GM12878 (cell line): ENCODE results near the gene PARP6. TPM values are rescaled to one million over a fixed set of nuclear protein-coding genes. Genes with fewer than 3 reads are reported as not detected.

ENCODE experiments used
- ATAC-seq: fragments of 200-7000 bp; cut with Tn5 transposase; 3 replicates; pipeline ENCODE4 v1.9.1; 2020; ENCODE audit warnings: mild to moderate bottlenecking, moderate library complexity
- BruUV-seq: library from RNA; stranded (reverse); fragments of 400-500 nt; replicated peaks from 2 replicates; lab custom pipeline; 2021; lab: Mats Ljungman, UMichigan
- CTCF ChIA-PET: fragments of 300-600 bp; sonication (Branson Sonifier 250); formaldehyde crosslinking; extraction: SDS; loops from one replicate; lab custom pipeline; 2021; ENCODE audit warnings: inconsistent platforms; lab: Yijun Ruan, JAX
- POLR2A ChIA-PET: fragments of 350-600 bp; formaldehyde crosslinking; extraction: SDS; loops from one replicate; lab custom pipeline; 2021; ENCODE audit warnings: inconsistent platforms; lab: Charles Lee
- RAD21 ChIA-PET: fragments of 300-600 bp; sonication (Branson Sonifier 250); formaldehyde crosslinking; loops from one replicate; lab custom pipeline; 2023; ENCODE audit warnings: antibody characterized with exemption; ENCODE audit not compliant: unreplicated experiment; lab: Charles Lee
- SMC1A ChIA-PET: fragments of 300-600 bp; sonication (Branson Sonifier 250); formaldehyde crosslinking; loops from one replicate; lab custom pipeline; 2023; ENCODE audit not compliant: unreplicated experiment, uncharacterized antibody; lab: Charles Lee
- DNase-seq: peaks from one replicate; pipeline ENCODE4 v3.0.0-alpha.2; 2011; ENCODE audit warnings: low read depth, low spot score
- FAIRE-seq: peaks from 3 replicates; lab custom pipeline; 2011; peaks lifted over from hg19 to GRCh38; lab: Jason Lieb, UNC
- H2AFZ ChIP-seq: 2 replicates; pipeline ENCODE4 v1.6.0; 2011; ENCODE audit warnings: low read depth, low read length, control low read depth; ENCODE audit not compliant: control insufficient read depth
- H3K27ac ChIP-seq: 2 replicates; pipeline ENCODE4 v1.5.1; 2011; ENCODE audit warnings: control low read depth; ENCODE audit not compliant: control insufficient read depth, insufficient read depth
- H3K27me3 ChIP-seq, 2 experiments: replicated peaks in 1 of 2; 2 replicates each; pipeline versions ENCODE4 v1.6.0 to v1.6.1; 2011; ENCODE audit warnings: low read length in 1 of 2; ENCODE audit not compliant: control insufficient read depth in 2 of 2, insufficient read depth in 2 of 2
- H3K36me3 ChIP-seq, 2 experiments: 2 replicates each; pipeline ENCODE4 v1.5.1; 2011; ENCODE audit warnings: low read length in 1 of 2; ENCODE audit not compliant: control insufficient read depth in 2 of 2, insufficient read depth in 2 of 2
- H3K4me1 ChIP-seq: 2 replicates; pipeline ENCODE4 v1.6.1; 2011; ENCODE audit warnings: mild to moderate bottlenecking, low read length, moderate library complexity, mixed read lengths; ENCODE audit not compliant: control insufficient read depth, insufficient read depth
- H3K4me2 ChIP-seq: 2 replicates; pipeline ENCODE4 v1.6.0; 2011; ENCODE audit warnings: control low read depth; ENCODE audit not compliant: control insufficient read depth, insufficient read depth
- H3K4me3 ChIP-seq: fragments of 200-600 bp; sonication (generic); 2 replicates; pipeline ENCODE4 v1.5.1; 2016
- H3K79me2 ChIP-seq: 2 replicates; pipeline ENCODE4 v1.6.0; 2011; ENCODE audit warnings: low read length; ENCODE audit not compliant: control insufficient read depth, insufficient read depth
- H3K9ac ChIP-seq: 2 replicates; pipeline ENCODE4 v1.8.0; 2011; ENCODE audit warnings: low read length, control low read depth, mixed read lengths; ENCODE audit not compliant: control insufficient read depth, insufficient read depth
- H3K9me3 ChIP-seq: replicated peaks from 3 replicates; pipeline ENCODE4 v1.5.1; 2011; ENCODE audit warnings: mild to moderate bottlenecking, low read length; ENCODE audit not compliant: control insufficient read depth, insufficient read depth
- H4K20me1 ChIP-seq: 2 replicates; pipeline ENCODE4 v1.6.0; 2011; ENCODE audit not compliant: control insufficient read depth, insufficient read depth
- CTCF ChIP-seq, 3 experiments: IDR thresholded peaks in 2 of 3; conservative IDR thresholded peaks in 1 of 3; 2 replicates each; pipeline ENCODE4 v1.5.1; 2011; ENCODE audit warnings: low read depth in 3 of 3, low read length in 3 of 3, mild to moderate bottlenecking in 3 of 3, control low read depth in 2 of 3, moderate library complexity in 2 of 3, inconsistent platforms in 1 of 3, mixed read lengths in 1 of 3; ENCODE audit not compliant: control insufficient read depth in 2 of 3, insufficient read depth in 1 of 3; ENCODE audit errors: extremely low read depth in 1 of 3
- RAD21 ChIP-seq: IDR thresholded peaks from 2 replicates; pipeline ENCODE4 v1.6.1; 2011; ENCODE audit warnings: mild to moderate bottlenecking, low read depth, low read length, moderate library complexity; ENCODE audit not compliant: insufficient read depth
- SMC3 ChIP-seq: IDR thresholded peaks from 2 replicates; pipeline ENCODE4 v1.6.1; 2011; ENCODE audit warnings: low read length, improper control_type of control experiment, borderline replicate concordance
- WGBS: methylation state at CpG from one replicate; pipeline ENCODE4 v1.1.6; 2016; ENCODE audit warnings: low lambda C conversion rate; ENCODE audit not compliant: insufficient replicate concordance, insufficient coverage; ENCODE audit errors: missing lambda C conversion rate; 5-methylcytosine and 5-hydroxymethylcytosine counted together
- in situ Hi-C: fragments of 300-500 bp; cut with MboI; formaldehyde crosslinking; loops from 9 replicates; pipeline ENCODE4 v1.14.3; 2018; ENCODE audit warnings: mixed read lengths
- intact Hi-C: fragments of 100-400 bp; cut with micrococcal nuclease; formaldehyde crosslinking; loops from one replicate; pipeline ENCODE4 v1.14.2; 2022; ENCODE audit not compliant: unreplicated experiment
- polyA plus RNA-seq, 11 experiments: library from polyadenylated mRNA; depleted of rRNA in 4 of 11; unstranded in 6 of 11; stranded (reverse) in 5 of 11; fragments of >200 nt; fragmentation: Nextera tagmentation in 4 of 11; fragmentation: Illumina TruSeq in 1 of 11; extraction: Ambion mirVana in 4 of 11; extraction: Trizol in 1 of 11; gene quantifications; 1 replicate in 1 of 11; 2 replicates in 10 of 11; pipeline versions ENCODE4 v1.2.1 to v1.2.3, GENCODE V29; 2011 to 2016; ENCODE audit warnings: inconsistent platforms in 2 of 11, missing spikeins in 2 of 11, low read depth in 1 of 11
- total RNA-seq, 4 experiments: library from RNA; depleted of rRNA in 3 of 4; stranded (reverse); fragments of >200 nt in 3 of 4; fragmentation: Illumina TruSeq in 1 of 4; extraction: Trizol in 1 of 4; gene quantifications; 2 replicates each; pipeline versions ENCODE4 v1.2.1 to v1.2.3, GENCODE V29; 2013 to 2021
- TF ChIP-seq, protein P1 (sequence below): IDR thresholded peaks from 2 replicates; pipeline ENCODE4 v1.6.1; 2012; ENCODE audit warnings: improper control_type of control experiment, low read depth, low read length; ENCODE audit not compliant: insufficient replicate concordance

Gene PARP6
- total and polyA plus RNA-seq, 10 of the 15 experiments (the other 5 are each of a cell fraction or from before 2014, with no cell fraction given): 14.3 to 73.5 (median 26.9) TPM

DNA sequence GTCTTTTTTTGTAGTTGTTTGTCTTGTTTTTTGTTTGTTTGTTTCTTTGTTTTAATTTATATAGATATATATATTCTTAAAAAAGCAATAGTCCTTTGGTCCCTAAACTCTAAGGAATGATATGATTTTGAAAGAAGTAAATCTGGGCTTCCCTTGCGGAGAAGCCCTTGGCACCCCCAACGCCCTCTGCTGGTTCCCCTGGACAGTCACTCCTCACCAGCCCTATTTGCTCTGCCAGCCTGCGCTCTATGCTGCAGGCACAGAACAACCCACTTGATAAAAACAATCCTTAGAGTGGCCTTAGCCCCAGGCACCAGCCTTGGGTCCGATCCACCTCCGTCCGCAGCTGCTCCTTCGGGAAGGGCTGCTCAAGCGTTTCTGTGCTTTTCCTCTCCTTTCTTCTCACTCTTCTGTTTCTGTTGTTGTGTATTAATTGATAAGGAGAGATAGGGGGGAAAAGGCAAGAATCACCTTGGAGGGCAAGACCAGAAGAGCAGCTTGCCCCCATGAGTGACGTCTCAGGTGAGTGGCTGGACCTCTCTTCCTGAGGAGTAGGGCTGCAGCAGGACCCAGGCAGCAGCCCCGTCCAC is 13.7 kb upstream of the PARP6 start:
- Histone ChIP-seq H4K20me1 (no peaks in the 10 kb centered on the region), H3K79me2 (no peaks in the 10 kb centered on the region), H3K27me3 (no peaks in the 10 kb centered on the region), H3K36me3 (no peaks in the 10 kb centered on the region), H3K9ac (no peak overlapping the region), H3K4me1 (no peaks in the 10 kb centered on the region), H3K4me2 (no peak overlapping the region), H3K27ac (no peak overlapping the region), H2AFZ (no peak overlapping the region), H3K9me3 (no peaks in the 10 kb centered on the region), H3K4me3 (no peak overlapping the region)
- ChIA-PET RAD21 (interaction anchor here (0.8 kb wide), 1 partner anchor 86 kb away, joined by 3 read pairs; no protein-coding TSS in a partner anchor), SMC1A (interaction anchor here (1.4 to 1.6 kb wide), 2 partner anchors 12 to 59 kb away, joined by 4 to 6 read pairs; no protein-coding TSS in a partner anchor), CTCF (interaction anchor here (1.1 to 2.1 kb wide), 6 partner anchors 12 to 542 kb away, joined by 3 to 15 read pairs (median 4); partner anchors contain the start of gene GRAMD2A), POLR2A (no interaction called here)
- in situ Hi-C loops: no loop called here
- BruUV-seq: no TSS peak
- peak; percentile 61; the same call in 1 of the 2 replicates for TF ChIP-seq SMC3
- peak; percentile 30; the same call in 1 of the 2 replicates for TF ChIP-seq RAD21
- peak; percentile 52 to 83 (median 59) for TF ChIP-seq CTCF (IDR thresholded peaks at IDR 0.05 in 2 of 3, conservative IDR thresholded peaks at IDR 0.05 in 1 of 3; ENCODE audit: control insufficient read depth in 2 of 3, extremely low read depth in 1 of 3, insufficient read depth in 1 of 3, low read depth in 3 of 3, low read length in 3 of 3)
- TF ChIP-seq, protein P1, sequence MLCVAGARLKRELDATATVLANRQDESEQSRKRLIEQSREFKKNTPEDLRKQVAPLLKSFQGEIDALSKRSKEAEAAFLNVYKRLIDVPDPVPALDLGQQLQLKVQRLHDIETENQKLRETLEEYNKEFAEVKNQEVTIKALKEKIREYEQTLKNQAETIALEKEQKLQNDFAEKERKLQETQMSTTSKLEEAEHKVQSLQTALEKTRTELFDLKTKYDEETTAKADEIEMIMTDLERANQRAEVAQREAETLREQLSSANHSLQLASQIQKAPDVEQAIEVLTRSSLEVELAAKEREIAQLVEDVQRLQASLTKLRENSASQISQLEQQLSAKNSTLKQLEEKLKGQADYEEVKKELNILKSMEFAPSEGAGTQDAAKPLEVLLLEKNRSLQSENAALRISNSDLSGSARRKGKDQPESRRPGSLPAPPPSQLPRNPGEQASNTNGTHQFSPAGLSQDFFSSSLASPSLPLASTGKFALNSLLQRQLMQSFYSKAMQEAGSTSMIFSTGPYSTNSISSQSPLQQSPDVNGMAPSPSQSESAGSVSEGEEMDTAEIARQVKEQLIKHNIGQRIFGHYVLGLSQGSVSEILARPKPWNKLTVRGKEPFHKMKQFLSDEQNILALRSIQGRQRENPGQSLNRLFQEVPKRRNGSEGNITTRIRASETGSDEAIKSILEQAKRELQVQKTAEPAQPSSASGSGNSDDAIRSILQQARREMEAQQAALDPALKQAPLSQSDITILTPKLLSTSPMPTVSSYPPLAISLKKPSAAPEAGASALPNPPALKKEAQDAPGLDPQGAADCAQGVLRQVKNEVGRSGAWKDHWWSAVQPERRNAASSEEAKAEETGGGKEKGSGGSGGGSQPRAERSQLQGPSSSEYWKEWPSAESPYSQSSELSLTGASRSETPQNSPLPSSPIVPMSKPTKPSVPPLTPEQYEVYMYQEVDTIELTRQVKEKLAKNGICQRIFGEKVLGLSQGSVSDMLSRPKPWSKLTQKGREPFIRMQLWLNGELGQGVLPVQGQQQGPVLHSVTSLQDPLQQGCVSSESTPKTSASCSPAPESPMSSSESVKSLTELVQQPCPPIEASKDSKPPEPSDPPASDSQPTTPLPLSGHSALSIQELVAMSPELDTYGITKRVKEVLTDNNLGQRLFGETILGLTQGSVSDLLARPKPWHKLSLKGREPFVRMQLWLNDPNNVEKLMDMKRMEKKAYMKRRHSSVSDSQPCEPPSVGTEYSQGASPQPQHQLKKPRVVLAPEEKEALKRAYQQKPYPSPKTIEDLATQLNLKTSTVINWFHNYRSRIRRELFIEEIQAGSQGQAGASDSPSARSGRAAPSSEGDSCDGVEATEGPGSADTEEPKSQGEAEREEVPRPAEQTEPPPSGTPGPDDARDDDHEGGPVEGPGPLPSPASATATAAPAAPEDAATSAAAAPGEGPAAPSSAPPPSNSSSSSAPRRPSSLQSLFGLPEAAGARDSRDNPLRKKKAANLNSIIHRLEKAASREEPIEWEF: no peak
- DNase-seq (no peak), ATAC-seq (peak; percentile 87), FAIRE-seq (no peak)
- WGBS: 67% methylated on average over 10 of the region's 10 CpGs
- intact Hi-C loops: loop anchor here (5.0 kb wide), 1 partner anchor 89 kb away; the partner anchor contains the start of gene GRAMD2A
